ENCODE data around the gene CMPK1. TPM values are rescaled to one million over a fixed set of nuclear protein-coding genes. Genes with fewer than 3 reads are reported as not detected.

The CMPK1 gene
- total RNA-seq, 3 donors from 2014 or later = 159 to 226 (median 223) TPM

DNA sequence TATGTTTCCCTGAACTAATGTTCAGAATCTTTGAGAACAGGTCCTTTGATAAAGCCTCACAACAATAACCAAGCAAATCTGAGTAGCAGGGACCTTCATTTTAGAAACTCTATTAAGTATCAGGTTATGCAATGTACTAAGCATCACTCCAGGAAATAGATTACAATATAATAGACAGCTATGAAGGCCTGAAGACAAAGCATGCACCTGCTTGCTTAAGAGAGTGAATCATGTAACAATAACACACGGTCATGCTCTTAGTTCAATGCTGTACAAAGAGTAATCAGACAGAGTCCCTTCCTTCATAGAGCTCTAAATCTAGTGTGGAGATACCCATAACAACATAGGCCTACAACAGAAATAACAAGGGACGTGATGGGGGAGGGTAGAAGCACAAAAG lies 8.1 kb upstream of the CMPK1 start:
- no peaks in the 10 kb centered on the region for H3K9me3 ChIP-seq
- intact Hi-C loops (cut with DNase I, micrococcal nuclease) = no loop called here
- ATAC-seq = peak; percentile 59
- peaks cover 11% of the 10 kb centered on the region for H3K4me1 ChIP-seq (ENCODE audit: low read depth)
- no peak for TF ChIP-seq CTCF (IDR thresholded peaks at IDR 0.05)
- H3K4me3 ChIP-seq = no peak overlapping the region
- DNase-seq = no peak
- H3K36me3 ChIP-seq (ENCODE audit: low read depth) = no peaks in the 10 kb centered on the region

GRCh38 chr1:47326271-47326670 lies 7.3 kb upstream of the CMPK1 start:
- ATAC-seq = no peak
- no peak for DNase-seq
- Histone ChIP-seq H3K9me3 (no peaks in the 10 kb centered on the region), H3K4me3 (no peak overlapping the region), H3K4me1 (ENCODE audit: low read depth) (peaks cover 11% of the 10 kb centered on the region), H3K36me3 (ENCODE audit: low read depth) (no peaks in the 10 kb centered on the region)
- intact Hi-C loops (cut with DNase I, micrococcal nuclease) = no loop called here
- TF ChIP-seq CTCF (IDR thresholded peaks at IDR 0.05) = no peak

GRCh38 chr1:47328992-47329391 lies 4.6 kb upstream of the CMPK1 start:
- H3K9me3 ChIP-seq = no peaks in the 10 kb centered on the region
- no peak for TF ChIP-seq CTCF (IDR thresholded peaks at IDR 0.05)
- intact Hi-C loops (cut with DNase I, micrococcal nuclease) = no loop called here
- DNase-seq (no peak), ATAC-seq (no peak)
- no peak overlapping the region for H3K4me3 ChIP-seq
- H3K4me1 ChIP-seq (ENCODE audit: low read depth) = peaks cover 28% of the 10 kb centered on the region
- H3K36me3 ChIP-seq (ENCODE audit: low read depth) = no peaks in the 10 kb centered on the region

- intact Hi-C loops (cut with DNase I, micrococcal nuclease) = no loop called here
- Histone ChIP-seq H3K4me1 (ENCODE audit: low read depth) (peaks cover 24% of the 10 kb centered on the region), H3K9me3 (no peaks in the 10 kb centered on the region), H3K4me3 (no peak overlapping the region), H3K36me3 (ENCODE audit: low read depth) (no peaks in the 10 kb centered on the region)
- no peak for ATAC-seq
- DNase-seq = no peak
- no peak for TF ChIP-seq CTCF (IDR thresholded peaks at IDR 0.05)
Measured at GRCh38 chr1:47330212-47330611, 3.4 kb upstream of the CMPK1 start.

- ATAC-seq = no peak
- H3K4me1 ChIP-seq (ENCODE audit: low read depth) = peaks cover 37% of the 10 kb centered on the region
- intact Hi-C loops (cut with DNase I, micrococcal nuclease) = no loop called here
Measured at GRCh38 chr1:47331875-47332274, 1.7 kb upstream of the CMPK1 start.

More at GRCh38 chr1:47331875-47332274, 1.7 kb upstream of the CMPK1 start:
- no peak for DNase-seq
- Histone ChIP-seq H3K9me3 (no peaks in the 10 kb centered on the region), H3K36me3 (ENCODE audit: low read depth) (no peaks in the 10 kb centered on the region), H3K4me3 (no peak overlapping the region)
- TF ChIP-seq CTCF (IDR thresholded peaks at IDR 0.05) = no peak

All from mucosa of descending colon (tissue), 3 donors.